ENCODE measurements around the gene DAPK1.

DAPK1 gene

DNA sequence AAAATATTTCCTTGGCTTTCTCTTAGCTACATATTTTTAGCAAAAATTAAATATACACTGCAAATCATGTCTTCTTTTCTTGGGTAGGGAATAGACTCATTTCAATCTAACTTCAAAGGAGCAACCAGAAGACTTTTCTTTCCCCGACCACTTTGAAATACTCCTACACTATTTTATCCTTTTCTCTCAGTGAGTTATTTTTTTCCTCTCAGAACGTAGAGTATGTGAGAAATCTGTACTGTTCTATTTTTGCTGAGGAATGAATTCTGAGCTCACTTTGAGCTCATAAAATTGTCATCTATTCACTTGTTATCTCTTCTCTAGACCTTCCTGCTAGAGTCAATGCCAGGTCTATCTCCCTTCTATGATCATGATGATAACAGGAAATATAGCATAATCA is 22.2 kb upstream of the DAPK1 start:
- TF ChIP-seq, protein P1, sequence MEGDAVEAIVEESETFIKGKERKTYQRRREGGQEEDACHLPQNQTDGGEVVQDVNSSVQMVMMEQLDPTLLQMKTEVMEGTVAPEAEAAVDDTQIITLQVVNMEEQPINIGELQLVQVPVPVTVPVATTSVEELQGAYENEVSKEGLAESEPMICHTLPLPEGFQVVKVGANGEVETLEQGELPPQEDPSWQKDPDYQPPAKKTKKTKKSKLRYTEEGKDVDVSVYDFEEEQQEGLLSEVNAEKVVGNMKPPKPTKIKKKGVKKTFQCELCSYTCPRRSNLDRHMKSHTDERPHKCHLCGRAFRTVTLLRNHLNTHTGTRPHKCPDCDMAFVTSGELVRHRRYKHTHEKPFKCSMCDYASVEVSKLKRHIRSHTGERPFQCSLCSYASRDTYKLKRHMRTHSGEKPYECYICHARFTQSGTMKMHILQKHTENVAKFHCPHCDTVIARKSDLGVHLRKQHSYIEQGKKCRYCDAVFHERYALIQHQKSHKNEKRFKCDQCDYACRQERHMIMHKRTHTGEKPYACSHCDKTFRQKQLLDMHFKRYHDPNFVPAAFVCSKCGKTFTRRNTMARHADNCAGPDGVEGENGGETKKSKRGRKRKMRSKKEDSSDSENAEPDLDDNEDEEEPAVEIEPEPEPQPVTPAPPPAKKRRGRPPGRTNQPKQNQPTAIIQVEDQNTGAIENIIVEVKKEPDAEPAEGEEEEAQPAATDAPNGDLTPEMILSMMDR (IDR thresholded peaks at IDR 0.05; ENCODE audit: poor library complexity, severe bottlenecking): no peak
- no peaks in the 10 kb centered on the region for H3K27me3 ChIP-seq (ENCODE audit: insufficient read depth, poor library complexity, severe bottlenecking)
- H3K9me3 ChIP-seq (ENCODE audit: severe bottlenecking): no peaks in the 10 kb centered on the region
- no peak overlapping the region for H3K27ac ChIP-seq (ENCODE audit: poor library complexity, severe bottlenecking)
- H3K36me3 ChIP-seq (ENCODE audit: low read depth): no peaks in the 10 kb centered on the region
- no peak overlapping the region for H3K4me3 ChIP-seq (ENCODE audit: severe bottlenecking)
- DNase-seq (ENCODE audit: low spot score) (no peak), ATAC-seq (ENCODE audit: low read depth) (no peak)
- no peaks in the 10 kb centered on the region for H3K4me1 ChIP-seq (ENCODE audit: insufficient read depth, poor library complexity, severe bottlenecking)

DNA sequence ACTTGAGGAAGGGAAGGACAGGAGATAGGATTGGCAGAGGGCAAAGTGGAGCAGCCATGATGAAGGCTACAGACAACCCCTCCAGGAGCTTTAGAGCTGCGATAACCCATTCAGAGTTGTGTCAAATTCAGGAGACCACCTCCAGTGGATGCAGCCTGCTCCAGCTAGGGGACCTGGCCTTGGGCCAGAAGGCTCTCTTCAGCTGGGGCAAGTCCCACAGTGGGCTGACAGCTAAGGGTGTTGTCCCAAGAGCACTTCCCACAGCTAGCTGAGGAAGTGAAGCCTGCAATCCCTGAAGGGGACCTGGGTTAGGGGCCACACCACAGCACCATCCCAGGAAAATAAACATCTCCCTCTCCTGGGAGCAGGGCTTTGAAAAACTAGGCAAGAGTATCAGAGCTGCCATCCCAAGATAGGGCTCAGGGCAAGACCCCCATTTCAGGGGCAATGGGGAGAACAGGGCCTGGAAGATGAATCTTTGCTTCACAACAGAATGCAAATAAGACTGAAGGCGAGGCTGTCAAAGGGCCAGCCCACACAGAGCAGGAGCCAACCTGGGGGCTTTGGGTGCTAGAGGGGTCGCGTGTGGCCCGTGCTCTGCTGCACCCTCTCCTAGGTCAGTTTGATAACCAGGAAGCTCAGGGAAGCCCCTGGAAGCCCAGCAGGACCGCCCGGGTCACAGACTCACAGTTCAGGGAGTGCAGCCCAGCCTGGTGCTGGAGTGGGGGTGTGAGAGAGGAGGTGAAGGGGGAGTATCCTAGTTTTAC is 19.3 kb upstream of the DAPK1 start:
- no peaks in the 10 kb centered on the region for H3K9me3 ChIP-seq (ENCODE audit: severe bottlenecking)
- H3K27me3 ChIP-seq (ENCODE audit: insufficient read depth, poor library complexity, severe bottlenecking): no peaks in the 10 kb centered on the region
- TF ChIP-seq, protein P1 (IDR thresholded peaks at IDR 0.05; ENCODE audit: poor library complexity, severe bottlenecking): no peak
- H3K27ac ChIP-seq (ENCODE audit: poor library complexity, severe bottlenecking): no peak overlapping the region
- no peaks in the 10 kb centered on the region for H3K36me3 ChIP-seq (ENCODE audit: low read depth)
- H3K4me3 ChIP-seq (ENCODE audit: severe bottlenecking): no peak overlapping the region
- H3K4me1 ChIP-seq (ENCODE audit: insufficient read depth, poor library complexity, severe bottlenecking): no peaks in the 10 kb centered on the region
- no peak for DNase-seq (ENCODE audit: low spot score)
- no peak for ATAC-seq (ENCODE audit: low read depth)

DNA sequence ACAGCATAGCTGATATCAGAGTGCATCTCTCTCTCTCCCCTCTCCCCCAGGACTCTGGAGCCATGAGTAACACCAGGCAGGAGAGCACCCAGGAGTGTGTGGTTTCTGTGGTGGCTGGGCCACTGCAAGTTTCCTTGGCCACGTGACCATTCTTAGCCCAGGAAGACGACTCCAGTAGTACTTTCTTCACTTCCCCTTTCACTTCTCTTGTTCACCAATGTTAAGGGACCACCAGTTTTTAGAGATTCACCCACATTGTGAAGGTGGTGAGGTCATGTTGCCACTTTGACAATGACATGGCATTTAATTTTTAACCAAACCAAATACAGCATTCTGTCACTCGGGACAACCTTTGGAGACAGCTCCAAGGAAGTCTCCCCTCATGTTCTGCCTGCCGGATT is 17.9 kb upstream of the DAPK1 start:
- no peaks in the 10 kb centered on the region for H3K27me3 ChIP-seq (ENCODE audit: insufficient read depth, poor library complexity, severe bottlenecking)
- no peak overlapping the region for H3K27ac ChIP-seq (ENCODE audit: poor library complexity, severe bottlenecking)
- no peak overlapping the region for H3K4me3 ChIP-seq (ENCODE audit: severe bottlenecking)
- DNase-seq (ENCODE audit: low spot score) (no peak), ATAC-seq (ENCODE audit: low read depth) (no peak)
- TF ChIP-seq, protein P1 (IDR thresholded peaks at IDR 0.05; ENCODE audit: poor library complexity, severe bottlenecking): no peak
- H3K9me3 ChIP-seq (ENCODE audit: severe bottlenecking): no peaks in the 10 kb centered on the region
- H3K36me3 ChIP-seq (ENCODE audit: low read depth): no peaks in the 10 kb centered on the region
- no peaks in the 10 kb centered on the region for H3K4me1 ChIP-seq (ENCODE audit: insufficient read depth, poor library complexity, severe bottlenecking)

DNA sequence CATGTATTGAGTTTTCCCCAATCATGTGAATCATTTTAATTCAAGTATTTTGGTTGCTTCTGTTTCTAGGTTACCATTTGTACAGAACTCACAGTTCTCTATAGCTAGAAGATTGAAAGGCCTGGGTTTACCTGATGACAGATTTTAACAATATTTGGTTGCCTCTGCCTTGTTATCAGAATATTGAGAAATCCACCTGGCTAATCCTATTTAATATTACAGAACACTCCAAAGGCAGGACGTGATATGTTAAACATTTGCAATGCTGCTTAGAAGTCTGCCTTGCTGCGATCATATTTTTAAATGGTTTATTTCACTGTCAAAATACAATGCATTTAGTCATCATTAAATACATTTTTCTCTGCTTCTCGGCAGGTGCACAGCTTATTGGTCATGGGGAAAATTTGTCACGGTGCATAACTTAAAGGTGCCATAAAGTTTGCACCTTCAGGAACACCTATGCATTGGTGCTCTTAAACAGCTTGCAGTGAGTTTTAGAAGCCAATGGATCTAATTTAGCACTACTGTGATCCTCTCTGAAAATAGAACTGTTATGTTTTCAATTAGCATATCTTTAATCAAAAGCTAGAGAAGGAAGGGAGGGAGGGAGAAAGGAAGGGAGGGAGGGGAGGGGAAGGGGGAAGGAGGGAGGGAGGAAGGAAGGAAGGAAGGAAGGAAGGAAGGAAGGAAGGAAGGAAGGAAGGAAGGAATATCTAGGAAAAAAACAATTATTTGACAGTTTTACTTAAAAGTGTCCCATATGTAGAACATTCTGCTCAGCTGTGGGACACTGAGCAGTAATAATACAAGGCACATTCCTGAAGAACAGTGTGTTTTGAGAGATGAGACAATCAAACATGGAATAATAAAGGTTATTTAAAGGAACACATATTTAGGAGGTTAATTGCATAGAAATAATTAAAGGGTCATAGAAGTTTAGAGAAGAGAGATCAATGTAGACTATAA is 15.5 kb upstream of the DAPK1 start:
- Histone ChIP-seq H3K27ac (ENCODE audit: poor library complexity, severe bottlenecking) (no peak overlapping the region), H3K4me3 (ENCODE audit: severe bottlenecking) (no peak overlapping the region), H3K27me3 (ENCODE audit: insufficient read depth, poor library complexity, severe bottlenecking) (no peaks in the 10 kb centered on the region), H3K4me1 (ENCODE audit: insufficient read depth, poor library complexity, severe bottlenecking) (no peaks in the 10 kb centered on the region), H3K9me3 (ENCODE audit: severe bottlenecking) (no peaks in the 10 kb centered on the region), H3K36me3 (ENCODE audit: low read depth) (no peaks in the 10 kb centered on the region)
- ATAC-seq (ENCODE audit: low read depth): no peak
- TF ChIP-seq, protein P1 (IDR thresholded peaks at IDR 0.05; ENCODE audit: poor library complexity, severe bottlenecking): no peak
- DNase-seq (ENCODE audit: low spot score): no peak

Data from RWPE2 (cell line).